ENCODE data around the gene B3GNT9.

DNA sequence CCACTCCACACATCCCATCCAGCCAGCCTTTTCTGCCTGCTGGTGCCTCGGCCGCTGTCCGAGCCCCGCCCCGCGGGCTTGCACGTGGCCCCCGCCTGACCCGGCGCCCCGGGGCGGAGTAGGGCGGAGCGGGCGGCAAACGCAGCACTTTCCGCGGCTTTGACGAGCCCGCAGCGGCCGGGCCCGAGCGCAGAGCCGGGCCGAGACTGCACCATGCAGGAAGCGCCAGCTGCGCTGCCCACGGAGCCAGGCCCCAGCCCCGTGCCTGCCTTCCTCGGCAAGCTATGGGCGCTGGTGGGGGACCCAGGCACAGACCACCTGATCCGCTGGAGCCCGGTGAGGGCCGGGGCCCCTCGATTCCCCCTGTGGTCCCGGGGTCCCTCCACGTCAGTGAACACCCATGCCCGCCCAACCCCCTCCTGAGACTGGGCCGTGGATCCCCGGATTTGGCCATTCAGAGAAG is 13.8 kb upstream of the B3GNT9 start, which contains the start of gene HSF4:
- TF ChIP-seq, protein P1, sequence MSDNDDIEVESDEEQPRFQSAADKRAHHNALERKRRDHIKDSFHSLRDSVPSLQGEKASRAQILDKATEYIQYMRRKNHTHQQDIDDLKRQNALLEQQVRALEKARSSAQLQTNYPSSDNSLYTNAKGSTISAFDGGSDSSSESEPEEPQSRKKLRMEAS (IDR thresholded peaks at IDR 0.05), result peak; percentile 70
- TF ChIP-seq ZNF274 (IDR thresholded peaks at IDR 0.05; ENCODE audit: borderline replicate concordance, extremely low read depth, low read length) (no peak), CTCF (IDR thresholded peaks at IDR 0.05; ENCODE audit: control extremely low read depth in 1 of 3, insufficient read depth in 1 of 3, low read depth in 1 of 3, low read length in 3 of 3) (no peak), EZH2 (IDR thresholded peaks at IDR 0.05; ENCODE audit: low read depth, low read length, severe bottlenecking) (no peak), BRCA1 (IDR thresholded peaks at IDR 0.05; ENCODE audit: low read depth, low read length) (no peak), CEBPB (IDR thresholded peaks at IDR 0.05; ENCODE audit: low read depth, low read length) (no peak), POLR2A (IDR thresholded peaks at IDR 0.05; ENCODE audit: control extremely low read depth in 1 of 2, low read depth in 2 of 2, low read length in 2 of 2) (no peak), NANOG (IDR thresholded peaks at IDR 0.05; ENCODE audit: insufficient read depth, low read depth, low read length, poor library complexity, severe bottlenecking) (no peak), CHD2 (IDR thresholded peaks at IDR 0.05; ENCODE audit: low read length) (no peak), KDM4A (IDR thresholded peaks at IDR 0.05; ENCODE audit: low read depth, low read length, severe bottlenecking) (no peak), POLR2AphosphoS5 (IDR thresholded peaks at IDR 0.05; ENCODE audit: low read depth, low read length) (no peak), HDAC2 (IDR thresholded peaks at IDR 0.05; ENCODE audit: borderline replicate concordance in 1 of 2, low read depth in 2 of 2, low read length in 2 of 2) (no peak), TCF12 (IDR thresholded peaks at IDR 0.05; ENCODE audit: low read depth, low read length) (no peak)
